Dermis blood vessel endothelial cell (primary cell): ENCODE data around the gene MYH2. TPM values are rescaled to one million over a fixed set of nuclear protein-coding genes. Genes with fewer than 3 reads are reported as not detected.
"Not testable (repeated sequence)": the region's sequence is repeated elsewhere in the genome, so short reads cannot be mapped to it uniquely, and the experiment has no call there.

Experiments
- DNase-seq: peaks from one replicate; pipeline ENCODE4 v3.0.0; 2010
- total RNA-seq: library from RNA; depleted of rRNA; stranded (reverse); fragments of >200 nt; gene quantifications from 2 replicates; pipeline ENCODE4 v1.2.3, GENCODE V29; 2014

The MYH2 gene
- not detected in 2 replicates for total RNA-seq

- no peak for DNase-seq
These were observed at the start of gene MYH2 for GRCh38 chr17:10549096-10549842. Gene MYH2, minus strand, starts transcription at chr17:10549658. Its CDS starts 1,738 bp downstream, at chr17:10547920.

- no peak for DNase-seq
These were observed 49.2 kb upstream of the MYH2 start for GRCh38 chr17:10598621-10599020.

GRCh38 chr17:10589553-10590145 lies 40.2 kb upstream of the MYH2 start:
- no peak for DNase-seq

- no peak for DNase-seq
These were observed 36.1 kb upstream of the MYH2 start for GRCh38 chr17:10585529-10585928.

DNA sequence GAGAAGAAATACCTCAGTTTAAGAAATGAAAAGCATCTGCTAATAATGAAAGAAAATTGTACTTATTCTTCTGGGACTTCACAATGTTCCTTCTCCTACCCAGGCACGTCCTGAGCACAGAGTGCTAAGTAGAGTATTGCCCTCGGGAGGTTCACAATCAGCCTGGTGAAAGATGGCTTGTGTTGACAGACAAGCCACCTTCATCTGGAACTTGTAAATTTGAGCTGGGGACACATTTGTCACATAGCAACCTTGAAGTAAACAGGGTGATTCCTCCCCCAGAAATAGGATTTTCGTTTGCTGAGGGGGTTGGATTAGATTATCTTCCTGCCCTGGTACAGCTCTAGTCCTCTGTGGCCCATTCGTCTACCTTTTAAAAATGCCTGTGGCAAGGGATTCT lies 34.4 kb upstream of the MYH2 start:
- no peak for DNase-seq

DNA sequence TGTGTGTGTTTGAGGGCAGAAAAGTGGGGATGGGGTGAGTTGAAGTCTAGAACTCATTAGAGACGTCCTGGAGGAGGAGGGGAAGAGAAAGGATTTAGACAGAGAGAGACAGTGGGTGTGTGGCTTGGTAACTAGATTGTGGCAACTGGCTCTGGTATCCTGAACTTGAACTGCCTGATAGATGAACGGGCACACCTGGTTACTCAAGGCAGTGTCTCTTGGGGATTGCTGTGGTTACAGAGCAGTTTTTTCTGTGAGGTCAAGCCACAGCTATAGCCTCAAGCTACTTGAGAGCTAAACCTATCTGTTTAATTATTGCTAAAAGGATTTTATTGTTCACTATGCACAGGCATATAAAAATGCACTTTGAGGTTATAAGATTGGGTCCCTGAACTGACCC lies 29.8 kb upstream of the MYH2 start:
- no peak for DNase-seq

- no peak for DNase-seq
These were observed 24.9 kb upstream of the MYH2 start for GRCh38 chr17:10574324-10574723.

DNA sequence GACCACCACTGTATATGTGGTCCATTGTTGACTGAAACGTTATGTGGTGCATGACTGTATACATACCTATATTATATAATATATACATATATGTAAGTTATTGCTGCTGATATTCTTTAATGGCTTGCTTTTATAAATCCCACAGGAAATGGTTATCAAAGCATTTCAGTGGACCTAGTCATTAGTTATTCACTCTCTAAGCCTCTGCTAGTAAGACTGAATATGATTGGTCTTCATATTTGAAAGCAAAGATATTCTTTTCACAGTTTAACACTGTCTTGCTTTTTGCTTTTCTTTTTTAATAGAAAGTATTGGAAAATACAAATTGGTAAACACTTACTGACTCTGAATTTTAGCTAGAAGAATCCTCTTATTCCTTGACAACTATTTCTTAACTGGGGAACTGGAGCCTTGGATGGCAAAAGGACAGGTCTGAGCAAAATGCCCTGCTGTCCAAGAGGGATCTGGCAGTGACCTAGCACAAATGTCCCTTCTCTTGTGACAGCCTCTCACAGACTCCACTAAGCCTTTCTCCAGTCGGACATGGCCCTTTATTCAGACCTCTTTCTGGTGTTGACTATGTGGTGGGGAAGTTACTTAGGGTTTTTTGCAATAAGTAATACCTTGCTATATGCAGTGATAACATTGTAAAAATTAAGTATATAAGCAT lies 14.7 kb upstream of the MYH2 start:
- DNase-seq, result no peak

GRCh38 chr17:10558049-10558448 lies 8.6 kb upstream of the MYH2 start:
- no peak for DNase-seq

- no peak for DNase-seq
These were observed 8.0 kb upstream of the MYH2 start for GRCh38 chr17:10557422-10557821.

- DNase-seq, result no peak
These were observed 7.0 kb upstream of the MYH2 start for GRCh38 chr17:10556301-10557005.

GRCh38 chr17:10550014-10550413 lies 556 bp upstream of the MYH2 start:
- DNase-seq, result no peak

- no peak for DNase-seq
These were observed 2.1 kb downstream of the MYH2 start for GRCh38 chr17:10547351-10547750.

- DNase-seq, result peak; percentile 1
These were observed 6.0 kb downstream of the MYH2 start for GRCh38 chr17:10543486-10543885.

DNA sequence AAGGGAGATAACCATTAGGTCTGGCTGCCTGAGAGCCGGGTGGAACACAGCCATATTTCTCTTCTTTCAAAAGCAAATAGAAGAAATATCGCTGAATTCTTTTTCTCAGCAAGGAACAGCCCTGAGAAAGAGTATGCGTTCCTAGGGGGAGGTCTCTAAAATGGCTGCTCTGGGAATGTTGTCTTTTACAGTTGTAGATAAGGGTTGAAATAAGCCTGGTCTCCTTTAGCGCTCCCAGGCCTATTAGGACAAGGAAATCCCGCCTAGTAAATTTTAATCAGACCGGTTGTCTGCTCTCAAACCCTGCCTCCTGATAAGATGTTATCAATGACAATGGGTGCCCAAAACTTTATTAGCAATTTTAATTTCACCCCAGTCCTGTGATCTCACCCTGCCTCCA lies 8.3 kb downstream of the MYH2 start:
- DNase-seq, result not testable (repeated sequence)

DNA sequence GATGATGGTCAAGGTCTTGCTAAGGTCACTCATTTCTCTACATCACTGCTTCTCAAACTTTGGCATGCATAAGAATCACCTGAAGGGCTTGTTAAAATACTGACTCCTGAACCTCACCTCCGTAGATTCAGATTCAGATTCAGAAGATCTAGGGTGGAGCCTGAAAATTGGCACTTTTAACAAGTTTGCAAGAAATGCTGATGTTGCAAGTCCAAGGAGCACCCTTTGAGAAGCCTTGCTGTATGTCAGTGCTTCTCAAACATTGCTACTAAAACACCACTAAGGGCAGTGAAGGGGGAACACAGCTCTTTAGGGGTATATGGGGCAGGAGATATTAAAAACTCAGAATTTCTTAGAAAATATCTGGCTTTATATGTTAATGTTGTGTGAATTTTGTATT lies 17.4 kb downstream of the MYH2 start:
- DNase-seq, result no peak

DNA sequence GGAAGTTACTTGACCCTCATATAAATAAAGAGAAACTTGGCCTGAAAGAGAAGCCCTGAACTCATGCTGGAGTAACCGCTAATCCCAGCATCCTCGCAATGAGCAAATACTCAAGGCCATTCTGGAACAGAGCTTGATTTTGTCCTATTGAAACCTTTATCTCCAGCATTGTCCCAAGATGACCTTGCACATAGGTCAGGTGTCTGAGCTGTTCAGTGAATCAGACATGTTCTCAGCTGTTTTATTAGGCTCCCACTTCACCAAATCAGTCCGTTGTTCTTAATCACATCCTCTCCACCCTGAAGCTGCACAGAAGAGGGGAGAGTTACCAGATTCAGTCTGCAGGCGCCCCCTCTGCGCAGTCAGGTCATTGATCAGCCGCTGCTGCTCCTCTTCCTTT lies 22.0 kb downstream of the MYH2 start:
- no peak for DNase-seq

GRCh38 chr17:10526517-10526916 lies 22.9 kb downstream of the MYH2 start:
- DNase-seq, result no peak

DNA sequence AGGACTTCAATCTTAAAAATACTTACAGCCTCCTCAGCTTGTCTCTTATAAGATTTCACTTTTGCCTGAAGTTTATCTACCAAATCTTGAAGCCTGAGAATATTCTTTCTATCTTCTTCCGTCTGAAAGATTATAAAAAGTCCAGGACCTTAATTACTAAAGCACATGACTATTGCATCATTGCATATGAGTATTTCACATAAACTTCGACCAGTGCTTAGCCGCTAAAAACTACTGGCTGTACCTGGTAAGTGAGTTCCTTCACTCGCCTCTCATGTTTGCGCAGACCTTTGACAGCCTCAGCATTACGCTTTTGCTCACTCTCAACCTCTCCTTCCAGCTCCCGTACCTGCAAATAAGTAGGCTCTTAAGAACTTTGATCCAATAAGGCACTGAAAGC lies 26.4 kb downstream of the MYH2 start:
- DNase-seq, result no peak

- no peak for DNase-seq
These were observed 27.5 kb downstream of the MYH2 start for GRCh38 chr17:10521949-10522348.

GRCh38 chr17:10518271-10519037 lies 31.0 kb downstream of the MYH2 start, which contains the start of gene MYH1:
Gene MYH1, minus strand, starts transcription at chr17:10518542. Its CDS starts 1,900 bp downstream, at chr17:10516642.
- DNase-seq, result no peak

GRCh38 chr17:10516638-10517037 lies 32.8 kb downstream of the MYH2 start:
- DNase-seq, result no peak
